HUES48 (cell line): ENCODE measurements around the gene NFKBIL1.
"Not testable (repeated sequence)": the region's sequence is repeated elsewhere in the genome, so short reads cannot be mapped to it uniquely, and the experiment has no call there.

Experiments used
- H3K27ac ChIP-seq: one replicate; pipeline ENCODE4 v1.7.0; 2013; ENCODE audit warnings: low read depth, low read length, inconsistent platforms
- H3K27me3 ChIP-seq: 2 replicates; pipeline ENCODE4 v1.6.1; 2013; ENCODE audit warnings: mild to moderate bottlenecking, low read length; ENCODE audit not compliant: control insufficient read depth, insufficient read depth
- H3K36me3 ChIP-seq: 2 replicates; pipeline ENCODE4 v1.6.1; 2013; ENCODE audit warnings: low read length; ENCODE audit not compliant: control insufficient read depth, insufficient read depth
- H3K4me1 ChIP-seq: 2 replicates; pipeline ENCODE4 v1.6.1; 2013; ENCODE audit warnings: mild to moderate bottlenecking, low read length; ENCODE audit not compliant: control insufficient read depth, insufficient read depth
- H3K4me3 ChIP-seq: 2 replicates; pipeline ENCODE4 v1.5.1; 2013; ENCODE audit warnings: mild to moderate bottlenecking, low read depth, low read length
- H3K9ac ChIP-seq: 2 replicates; pipeline ENCODE4 v1.6.1; 2013; ENCODE audit warnings: mild to moderate bottlenecking, low read depth, low read length, moderate library complexity
- H3K9me3 ChIP-seq: 2 replicates; pipeline ENCODE4 v1.6.1; 2013; ENCODE audit warnings: low read length; ENCODE audit not compliant: control insufficient read depth, insufficient read depth

Gene NFKBIL1

DNA sequence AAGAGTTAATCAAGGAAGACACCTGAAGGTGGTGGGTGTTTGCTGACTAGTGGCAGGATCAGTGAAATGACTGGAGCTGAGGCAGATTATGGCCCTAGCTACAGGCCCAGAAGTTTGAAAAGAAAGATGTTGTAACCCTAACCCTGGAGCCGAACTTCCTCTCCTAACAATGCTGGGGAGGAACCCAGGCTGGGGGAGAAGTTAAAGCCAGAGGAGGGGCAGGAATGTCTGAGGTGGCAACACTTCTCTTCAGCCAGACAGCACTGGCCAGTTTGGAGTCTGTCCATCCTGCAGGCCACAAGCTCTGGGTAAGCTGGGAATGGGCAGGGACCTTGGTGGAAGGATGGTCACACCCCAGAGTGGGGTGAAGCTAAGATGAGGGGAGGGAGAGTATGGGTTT lies 38.6 kb downstream of the NFKBIL1 start, which contains the start of gene LST1:
Gene LST1, plus strand, starts transcription at position 270 of the 400 bp plus-strand sequence. CDS start 1,023 bp downstream, outside the sequence.
- no peak within 1 kb of the TSS for H3K9ac ChIP-seq
- no peak within 1 kb of the TSS for H3K4me3 ChIP-seq
- H3K27me3 ChIP-seq: peaks cover 10% of the 10 kb centered on the region; the same call in 1 of the 2 replicates
- no peaks in the 10 kb centered on the region for H3K36me3 ChIP-seq
- H3K9me3 ChIP-seq: no peaks in the 10 kb centered on the region
- no peak within 1 kb of the TSS for H3K27ac ChIP-seq
- H3K4me1 ChIP-seq: peaks cover 9% of the 10 kb centered on the region

DNA sequence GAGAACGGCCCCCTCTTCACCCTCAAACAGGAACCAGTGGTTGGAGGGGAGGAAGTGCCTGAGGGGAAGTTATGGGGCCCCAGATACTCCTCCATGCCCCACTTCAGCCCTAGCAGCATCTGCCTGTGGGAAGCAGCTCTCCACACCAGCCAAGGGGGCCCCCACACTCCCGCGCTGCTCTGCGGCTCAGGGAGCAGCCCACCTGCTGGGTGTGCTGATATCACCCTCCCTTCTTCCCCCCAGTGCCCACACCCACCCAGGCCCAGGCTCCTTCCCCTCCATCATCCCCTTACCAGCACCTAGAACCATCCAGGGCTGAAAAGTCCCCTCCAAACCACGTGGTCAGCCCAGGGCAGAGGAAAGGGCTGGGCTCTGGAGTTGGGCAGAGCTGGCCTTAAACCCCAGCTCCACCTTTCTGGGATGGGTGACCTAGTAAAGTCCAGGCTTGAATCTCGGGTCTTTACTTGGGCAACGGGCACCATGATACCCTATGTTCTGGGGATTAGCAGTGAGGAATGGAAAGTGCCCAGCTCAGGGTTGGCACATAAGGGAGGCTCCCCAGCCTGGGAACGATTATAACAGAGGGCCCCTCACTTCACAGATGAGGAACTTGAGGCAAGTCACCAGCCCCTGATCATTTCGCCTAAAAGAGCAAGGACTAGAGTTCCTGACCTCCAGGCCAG lies 39.3 kb downstream of the NFKBIL1 start:
- Histone ChIP-seq H3K36me3 (no peaks in the 10 kb centered on the region), H3K27ac (no peak overlapping the region), H3K9ac (no peak overlapping the region), H3K4me1 (peaks cover 6% of the 10 kb centered on the region), H3K9me3 (no peaks in the 10 kb centered on the region), H3K4me3 (no peak overlapping the region), H3K27me3 (peaks cover 6% of the 10 kb centered on the region; the same call in 1 of the 2 replicates)

DNA sequence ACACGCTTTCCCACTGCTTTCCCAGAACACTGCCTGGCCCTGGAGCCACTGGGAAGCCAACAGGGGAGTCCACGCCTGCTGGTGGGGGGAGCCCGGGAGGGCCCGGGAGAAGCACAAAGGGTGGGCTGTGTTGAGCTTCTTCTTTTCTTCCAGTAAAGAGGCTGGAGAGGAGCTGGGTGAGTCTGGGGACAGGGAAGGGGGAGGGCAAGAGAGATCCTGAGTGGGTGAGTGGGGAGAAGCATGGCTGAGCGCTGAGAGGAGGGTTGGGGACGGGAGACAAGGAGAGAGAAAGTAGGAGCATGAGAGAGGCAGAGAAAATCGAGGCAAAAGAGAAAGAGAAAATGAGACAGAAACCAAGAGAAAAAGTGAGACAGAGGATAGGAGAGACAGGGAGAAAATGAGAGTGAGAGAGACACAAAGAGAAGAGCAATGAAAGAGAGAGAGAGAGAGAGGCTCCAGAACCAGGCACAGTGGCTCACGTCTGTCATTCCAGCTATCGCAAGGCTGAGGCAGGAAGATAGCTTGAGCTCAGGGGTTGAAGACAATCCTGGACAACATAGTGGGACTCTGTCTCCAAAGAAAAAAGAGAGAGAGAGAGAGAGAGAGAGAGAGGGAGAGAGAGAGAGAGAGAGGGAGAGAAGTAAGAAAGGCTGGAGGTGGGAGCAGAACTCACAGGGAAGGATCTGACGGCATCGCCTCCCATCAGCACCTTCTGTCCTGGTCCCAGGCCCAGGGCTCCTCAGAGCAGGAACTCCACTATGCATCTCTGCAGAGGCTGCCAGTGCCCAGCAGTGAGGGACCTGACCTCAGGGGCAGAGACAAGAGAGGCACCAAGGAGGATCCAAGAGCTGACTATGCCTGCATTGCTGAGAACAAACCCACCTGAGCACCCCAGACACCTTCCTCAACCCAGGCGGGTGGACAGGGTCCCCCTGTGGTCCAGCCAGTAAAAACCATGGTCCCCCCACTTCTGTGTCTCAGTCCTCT lies 40.7 kb downstream of the NFKBIL1 start:
- Histone ChIP-seq H3K9ac (no peak overlapping the region), H3K27ac (no peak overlapping the region), H3K4me1 (no peaks in the 10 kb centered on the region)

DNA sequence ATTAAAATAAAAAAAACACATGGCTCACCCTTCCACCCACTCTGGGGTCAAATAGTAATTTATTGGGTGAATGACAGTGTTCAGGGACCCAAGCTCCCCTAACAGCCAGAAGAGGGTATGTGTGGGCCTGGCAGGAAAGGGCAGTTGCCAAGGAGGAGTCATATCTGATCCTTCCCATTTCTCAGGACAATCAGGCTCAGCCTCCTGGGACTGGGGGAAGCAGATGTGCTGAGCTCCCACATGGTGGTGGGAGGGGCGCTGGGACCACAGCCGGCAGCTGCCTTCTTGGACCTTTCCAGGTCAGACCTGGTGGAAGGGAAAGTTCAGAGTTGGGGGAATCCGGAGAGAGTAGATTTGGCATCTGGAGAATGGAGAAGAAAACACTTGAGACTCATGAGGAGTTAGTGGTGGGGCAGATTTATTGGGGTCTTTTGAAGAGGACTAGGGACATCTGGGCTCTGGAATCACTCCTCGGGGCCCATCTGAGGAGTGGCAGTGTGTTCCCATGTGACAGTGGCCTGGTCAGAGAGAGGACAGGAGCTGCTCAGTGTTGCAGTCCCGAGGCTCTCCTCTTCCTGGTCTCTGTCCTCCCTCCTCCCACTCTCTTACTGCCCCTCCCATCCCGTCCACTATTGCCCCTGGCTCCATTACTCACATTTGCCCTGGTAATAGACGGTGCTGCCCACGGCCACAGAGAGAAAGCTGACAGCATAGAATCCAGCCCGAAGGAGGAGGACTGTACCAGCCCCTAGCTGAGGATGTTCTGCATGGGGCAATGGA lies 41.7 kb downstream of the NFKBIL1 start:
- no peaks in the 10 kb centered on the region for H3K4me1 ChIP-seq
- H3K9ac ChIP-seq: no peak overlapping the region
- no peaks in the 10 kb centered on the region for H3K27me3 ChIP-seq
- H3K4me3 ChIP-seq: no peak overlapping the region
- no peak overlapping the region for H3K27ac ChIP-seq
- H3K36me3 ChIP-seq: no peaks in the 10 kb centered on the region
- H3K9me3 ChIP-seq: no peaks in the 10 kb centered on the region

More for the DNA sequence above, 40.7 kb downstream of the NFKBIL1 start:
- no peaks in the 10 kb centered on the region for H3K9me3 ChIP-seq
- no peak overlapping the region for H3K4me3 ChIP-seq
- no peaks in the 10 kb centered on the region for H3K36me3 ChIP-seq
- H3K27me3 ChIP-seq: no peaks in the 10 kb centered on the region

DNA sequence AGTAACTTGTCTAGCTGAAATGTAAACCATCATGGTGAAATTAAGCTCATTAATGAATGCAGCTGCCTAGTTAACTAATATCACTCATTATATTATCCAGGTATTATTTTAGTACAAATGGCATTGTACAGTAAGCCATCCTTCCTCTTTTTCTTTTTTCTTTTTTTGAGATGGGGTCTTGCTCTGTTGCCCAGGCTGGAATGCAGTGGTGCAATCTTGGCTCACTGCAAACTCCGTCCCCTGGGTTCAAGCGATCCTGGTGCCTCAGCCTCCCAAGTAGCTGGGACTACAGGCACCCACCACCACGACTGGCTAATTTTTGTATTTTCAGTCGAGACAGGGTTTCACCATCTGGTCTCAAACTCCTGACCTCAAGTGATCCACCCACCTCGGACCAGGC lies 43.3 kb downstream of the NFKBIL1 start:
- H3K9ac ChIP-seq, H3K4me1 ChIP-seq, H3K27me3 ChIP-seq, H3K4me3 ChIP-seq, H3K36me3 ChIP-seq, H3K9me3 ChIP-seq, H3K27ac ChIP-seq: not testable (repeated sequence)

DNA sequence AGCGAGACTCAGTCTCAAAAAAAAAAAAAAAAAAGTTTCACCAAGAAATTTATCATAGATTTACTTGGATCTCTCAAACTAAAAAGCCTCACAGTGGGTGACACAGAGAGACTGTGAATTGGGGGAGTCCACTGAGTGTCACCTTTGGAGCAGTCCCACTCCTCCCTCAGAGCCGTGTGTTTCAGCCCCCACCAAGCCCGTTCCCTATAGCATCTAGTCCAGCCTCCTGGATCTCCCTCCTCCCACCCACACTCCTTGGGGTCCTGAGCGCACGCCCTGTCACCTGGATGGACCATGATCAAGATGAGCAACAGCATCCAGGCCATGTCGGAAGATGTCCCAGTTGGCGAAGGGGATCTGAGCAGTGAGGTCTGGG lies 45.0 kb downstream of the NFKBIL1 start:
- Histone ChIP-seq H3K9me3 (no peaks in the 10 kb centered on the region), H3K4me3 (no peak overlapping the region), H3K27me3 (no peaks in the 10 kb centered on the region), H3K36me3 (no peaks in the 10 kb centered on the region), H3K4me1 (no peaks in the 10 kb centered on the region), H3K27ac (no peak overlapping the region), H3K9ac (no peak overlapping the region)

DNA sequence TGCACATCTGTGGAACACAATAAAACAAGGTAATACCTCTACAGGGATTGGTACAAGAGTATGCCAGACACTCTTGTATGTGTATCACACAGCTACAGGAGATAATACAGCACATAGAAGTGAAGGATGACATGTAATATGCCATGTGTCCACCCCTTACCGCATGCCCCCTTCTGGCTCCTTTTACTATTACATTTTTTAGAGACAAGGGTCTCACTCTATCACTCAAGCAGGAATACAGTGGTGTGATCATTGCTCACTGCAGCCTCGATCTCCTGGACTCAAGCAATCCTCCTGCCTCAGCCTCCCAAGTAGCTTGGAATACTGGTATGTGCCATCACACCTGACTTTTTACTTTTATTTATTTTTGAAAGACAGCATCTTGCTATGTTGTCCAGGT lies 49.6 kb downstream of the NFKBIL1 start:
- Histone ChIP-seq H3K4me3 (no peak overlapping the region), H3K27me3 (no peaks in the 10 kb centered on the region), H3K9ac (no peak overlapping the region), H3K4me1 (no peaks in the 10 kb centered on the region), H3K27ac (no peak overlapping the region), H3K36me3 (no peaks in the 10 kb centered on the region), H3K9me3 (no peaks in the 10 kb centered on the region)

DNA sequence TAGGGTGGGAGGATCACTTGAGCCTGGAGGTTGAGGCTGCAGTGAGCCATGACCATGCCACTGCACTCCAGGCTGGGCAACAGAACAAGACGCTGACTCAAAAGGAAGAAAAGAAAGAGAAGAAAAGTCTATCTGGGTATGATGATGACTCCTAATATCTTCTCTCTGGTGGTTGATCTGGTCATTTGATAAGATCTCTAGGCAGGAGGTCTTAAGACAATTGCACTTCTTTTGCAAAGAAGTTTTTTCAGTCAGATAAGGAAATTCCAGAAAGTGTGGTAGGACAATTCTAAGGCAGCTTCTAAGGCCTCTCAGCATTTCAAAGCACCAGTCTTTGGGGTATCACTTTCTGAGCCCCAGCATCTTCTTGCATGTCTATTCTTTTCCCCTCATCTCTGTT lies 59.9 kb downstream of the NFKBIL1 start:
- H3K36me3 ChIP-seq: no peaks in the 10 kb centered on the region
- no peak overlapping the region for H3K9ac ChIP-seq
- no peak overlapping the region for H3K27ac ChIP-seq
- no peaks in the 10 kb centered on the region for H3K27me3 ChIP-seq
- H3K9me3 ChIP-seq: no peaks in the 10 kb centered on the region
- H3K4me1 ChIP-seq: no peaks in the 10 kb centered on the region
- no peak overlapping the region for H3K4me3 ChIP-seq
